Measurements from ENCODE around the gene GNL2.

GNL2 gene

GRCh38 chr1:37633040-37633937 lies 37.6 kb upstream of the GNL2 start:
- no peak for TF ChIP-seq CTCF (conservative IDR thresholded peaks at IDR 0.05; ENCODE audit: control insufficient read depth, insufficient read depth, low read depth, low read length)
- no peak overlapping the region for H3K4me3 ChIP-seq (ENCODE audit: control insufficient read depth, low read depth, low read length)
- DNase-seq (ENCODE audit: low read depth): no peak

GRCh38 chr1:37631036-37631435 lies 35.3 kb upstream of the GNL2 start:
- no peak for DNase-seq (ENCODE audit: low read depth)
- TF ChIP-seq CTCF (conservative IDR thresholded peaks at IDR 0.05; ENCODE audit: control insufficient read depth, insufficient read depth, low read depth, low read length): no peak
- no peak overlapping the region for H3K4me3 ChIP-seq (ENCODE audit: control insufficient read depth, low read depth, low read length)

- DNase-seq (ENCODE audit: low read depth): no peak
- no peak for TF ChIP-seq CTCF (conservative IDR thresholded peaks at IDR 0.05; ENCODE audit: control insufficient read depth, insufficient read depth, low read depth, low read length)
These were observed 34.8 kb upstream of the GNL2 start for GRCh38 chr1:37630426-37631028.

GRCh38 chr1:37629726-37630425 lies 34.1 kb upstream of the GNL2 start:
- DNase-seq (ENCODE audit: low read depth): no peak
- TF ChIP-seq CTCF (conservative IDR thresholded peaks at IDR 0.05; ENCODE audit: control insufficient read depth, insufficient read depth, low read depth, low read length): no peak
- H3K4me3 ChIP-seq (ENCODE audit: control insufficient read depth, low read depth, low read length): no peak overlapping the region

More at GRCh38 chr1:37630426-37631028, 34.8 kb upstream of the GNL2 start:
- no peak overlapping the region for H3K4me3 ChIP-seq (ENCODE audit: control insufficient read depth, low read depth, low read length)

- TF ChIP-seq CTCF (conservative IDR thresholded peaks at IDR 0.05; ENCODE audit: control insufficient read depth, insufficient read depth, low read depth, low read length): no peak
- H3K4me3 ChIP-seq (ENCODE audit: control insufficient read depth, low read depth, low read length): no peak overlapping the region
- no peak for DNase-seq (ENCODE audit: low read depth)
These were observed 33.3 kb upstream of the GNL2 start for GRCh38 chr1:37629008-37629407.

GRCh38 chr1:37628026-37628556 lies 32.4 kb upstream of the GNL2 start:
- DNase-seq (ENCODE audit: low read depth): no peak
- no peak overlapping the region for H3K4me3 ChIP-seq (ENCODE audit: control insufficient read depth, low read depth, low read length)
- TF ChIP-seq CTCF (conservative IDR thresholded peaks at IDR 0.05; ENCODE audit: control insufficient read depth, insufficient read depth, low read depth, low read length): no peak
